Type B pancreatic cell (in vitro differentiated cells): ENCODE data around the gene FA2H. TPM values are rescaled to one million over a fixed set of nuclear protein-coding genes. Genes with fewer than 3 reads are reported as not detected.
A peak's percentile ranks its signal among the peaks of the same experiment; 100 is the strongest.

ENCODE experiments used
- DNase-seq: peaks from one replicate; pipeline ENCODE4 v3.0.0; 2021; ENCODE audit warnings: mixed read lengths; ENCODE audit not compliant: unreplicated experiment; ENCODE audit errors: extremely low spot score
- H3K27ac Mint-ChIP-seq: 2 replicates; pipeline ENCODE4 v1.8.0; 2021; ENCODE audit warnings: mild to moderate bottlenecking, mixed read lengths
- H3K27me3 Mint-ChIP-seq: 2 replicates; pipeline ENCODE4 v1.8.0; 2021; ENCODE audit warnings: mixed read lengths
- H3K36me3 Mint-ChIP-seq: 2 replicates; pipeline ENCODE4 v1.8.0; 2021; ENCODE audit warnings: mixed read lengths
- H3K4me1 Mint-ChIP-seq: one replicate; pipeline ENCODE4 v1.8.0; 2021; ENCODE audit warnings: mixed read lengths; ENCODE audit not compliant: unreplicated experiment
- H3K4me3 Mint-ChIP-seq: 2 replicates; pipeline ENCODE4 v1.8.0; 2021; ENCODE audit warnings: mild to moderate bottlenecking, mixed read lengths
- H3K9me3 Mint-ChIP-seq: 2 replicates; pipeline ENCODE4 v1.8.0; 2021; ENCODE audit warnings: mixed read lengths
- CTCF ChIP-seq: fragments of 200-600 bp; sonication (generic); conservative IDR thresholded peaks from 2 replicates; pipeline ENCODE4 v1.5.0; 2021; ENCODE audit warnings: antibody characterized with exemption, mild to moderate bottlenecking
- total RNA-seq: library from RNA; stranded (reverse); gene quantifications from 2 replicates; pipeline ENCODE4 v1.2.1, GENCODE V29; 2021; ENCODE audit warnings: low replicate concordance

The FA2H gene
- total RNA-seq, 1 donor from 2014 or later: 5.0 TPM

- no peak for DNase-seq
- Mint-ChIP-seq H3K4me3 (no peak overlapping the region), H3K36me3 (no peaks in the 10 kb centered on the region), H3K27ac (no peak overlapping the region), H3K4me1 (peaks cover 10% of the 10 kb centered on the region), H3K9me3 (no peaks in the 10 kb centered on the region), H3K27me3 (peaks cover 37% of the 10 kb centered on the region)
- TF ChIP-seq CTCF: no peak
Observed at GRCh38 chr16:74776926-74777325, 2.3 kb upstream of the FA2H start.

- peaks cover 49% of the 10 kb centered on the region for H3K27me3 Mint-ChIP-seq
- H3K9me3 Mint-ChIP-seq: no peaks in the 10 kb centered on the region
- TF ChIP-seq CTCF: no peak
- H3K27ac Mint-ChIP-seq: no peak overlapping the region
- no peaks in the 10 kb centered on the region for H3K36me3 Mint-ChIP-seq
- peak overlapping the region; percentile 80 for H3K4me3 Mint-ChIP-seq
- peaks cover 10% of the 10 kb centered on the region for H3K4me1 Mint-ChIP-seq
- no peak for DNase-seq
Observed at GRCh38 chr16:74775255-74775654, 635 bp upstream of the FA2H start.

GRCh38 chr16:74773446-74774222, 986 bp downstream of the FA2H start:
- no peak for TF ChIP-seq CTCF
- H3K27me3 Mint-ChIP-seq: peaks cover 53% of the 10 kb centered on the region
- peaks cover 10% of the 10 kb centered on the region for H3K4me1 Mint-ChIP-seq
- no peak for DNase-seq
- H3K36me3 Mint-ChIP-seq: no peaks in the 10 kb centered on the region
- H3K9me3 Mint-ChIP-seq: no peaks in the 10 kb centered on the region
- H3K27ac Mint-ChIP-seq: peak overlapping the region; percentile 81
- H3K4me3 Mint-ChIP-seq: peak overlapping the region; percentile 88

GRCh38 chr16:74771656-74772315, 2.8 kb downstream of the FA2H start:
- Mint-ChIP-seq H3K27ac (peak overlapping the region; percentile 14), H3K27me3 (peaks cover 60% of the 10 kb centered on the region), H3K36me3 (no peaks in the 10 kb centered on the region), H3K4me1 (peaks cover 10% of the 10 kb centered on the region), H3K4me3 (no peak overlapping the region), H3K9me3 (no peaks in the 10 kb centered on the region)
- DNase-seq: no peak
- no peak for TF ChIP-seq CTCF

GRCh38 chr16:74770831-74771526, 3.6 kb downstream of the FA2H start:
- H3K4me3 Mint-ChIP-seq: no peak overlapping the region
- H3K27ac Mint-ChIP-seq: peak overlapping the region; percentile 18
- no peaks in the 10 kb centered on the region for H3K36me3 Mint-ChIP-seq
- H3K27me3 Mint-ChIP-seq: peaks cover 55% of the 10 kb centered on the region
- peaks cover 10% of the 10 kb centered on the region for H3K4me1 Mint-ChIP-seq
- H3K9me3 Mint-ChIP-seq: no peaks in the 10 kb centered on the region
- no peak for TF ChIP-seq CTCF
- DNase-seq: no peak
